GM12892 (cell line): ENCODE results near the gene NME3.

Source experiments
- POLR2A ChIP-seq: IDR thresholded peaks from 2 replicates; pipeline ENCODE4 v1.6.1; 2011; ENCODE audit warnings: low read depth, low read length, control low read depth
- TAF1 ChIP-seq: IDR thresholded peaks from 2 replicates; pipeline ENCODE4 v1.6.1; 2011; ENCODE audit warnings: low read depth, mild to moderate bottlenecking, control low read depth, low read length, borderline replicate concordance

- TF ChIP-seq POLR2A (no peak), TAF1 (no peak)
These were observed 44.1 kb upstream of the NME3 start for GRCh38 chr16:1815461-1815860.
